Left ventricle myocardium inferior (tissue), 1 donor: Measurements from ENCODE around the gene HOXB1. TPM values are rescaled to one million over a fixed set of nuclear protein-coding genes. Genes with fewer than 3 reads are reported as not detected.

Source experiments
- DNase-seq: peaks from one replicate; pipeline ENCODE4 v3.0.0-alpha.2; 2020
- H3K27ac ChIP-seq: fragments of 200-600 bp; replicated peaks from 2 replicates; pipeline ENCODE4 v1.8.0; 2021
- H3K27me3 ChIP-seq: fragments of 200-600 bp; 2 replicates; pipeline ENCODE4 v1.8.0; 2021; ENCODE audit warnings: low read depth
- H3K36me3 ChIP-seq: fragments of 200-600 bp; 2 replicates; pipeline ENCODE4 v1.8.0; 2021
- H3K4me1 ChIP-seq: fragments of 200-600 bp; 2 replicates; pipeline ENCODE4 v1.8.0; 2021
- H3K4me3 ChIP-seq: fragments of 200-600 bp; 2 replicates; pipeline ENCODE4 v1.8.0; 2021; ENCODE audit warnings: mild to moderate bottlenecking, moderate library complexity
- H3K9me3 ChIP-seq: fragments of 200-600 bp; replicated peaks from 2 replicates; pipeline ENCODE4 v1.8.0; 2021
- intact Hi-C: fragments of 100-400 bp; cut with micrococcal nuclease; formaldehyde crosslinking; loops from one replicate; pipeline ENCODE4 v1.11.0; 2022
- total RNA-seq: library from RNA; stranded (reverse); fragmentation: NEBNext Ultra II Directional; extraction: Animal tissue kit (Norgen Biotek cat#: 25700); gene quantifications from one replicate; pipeline ENCODE4 v1.2.1, GENCODE V29; 2021
- TF ChIP-seq, protein P1 (sequence below): fragments of 200-600 bp; IDR thresholded peaks from 2 replicates; pipeline ENCODE4 v1.8.0; 2021; ENCODE audit warnings: antibody characterized with exemption, mild to moderate bottlenecking, borderline replicate concordance
- donor health status: DM: no; HTN: yes; CAD: no; lungs with severe emphysema.

The HOXB1 gene
- total RNA-seq, 1 donor from 2014 or later, result not detected

DNA sequence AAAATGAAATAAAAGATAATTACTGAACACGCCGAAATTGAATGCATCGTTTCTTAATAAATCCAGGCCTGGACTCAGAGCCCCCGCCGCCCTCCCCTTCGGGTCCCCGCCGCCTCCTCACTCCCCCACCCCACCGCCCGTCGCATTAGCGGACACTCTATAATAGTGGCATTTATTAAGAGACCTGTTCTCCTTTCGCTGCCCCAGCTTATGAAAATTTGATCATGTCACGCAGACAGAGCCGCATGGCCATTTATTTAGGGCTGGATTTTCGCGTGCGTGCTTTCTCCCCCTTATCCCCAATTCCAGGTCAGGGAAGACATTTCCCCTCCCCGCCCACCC lies 20.4 kb upstream of the HOXB1 start:
- H3K36me3 ChIP-seq, result no peaks in the 10 kb centered on the region
- no peaks in the 10 kb centered on the region for H3K9me3 ChIP-seq
- TF ChIP-seq, protein P1, sequence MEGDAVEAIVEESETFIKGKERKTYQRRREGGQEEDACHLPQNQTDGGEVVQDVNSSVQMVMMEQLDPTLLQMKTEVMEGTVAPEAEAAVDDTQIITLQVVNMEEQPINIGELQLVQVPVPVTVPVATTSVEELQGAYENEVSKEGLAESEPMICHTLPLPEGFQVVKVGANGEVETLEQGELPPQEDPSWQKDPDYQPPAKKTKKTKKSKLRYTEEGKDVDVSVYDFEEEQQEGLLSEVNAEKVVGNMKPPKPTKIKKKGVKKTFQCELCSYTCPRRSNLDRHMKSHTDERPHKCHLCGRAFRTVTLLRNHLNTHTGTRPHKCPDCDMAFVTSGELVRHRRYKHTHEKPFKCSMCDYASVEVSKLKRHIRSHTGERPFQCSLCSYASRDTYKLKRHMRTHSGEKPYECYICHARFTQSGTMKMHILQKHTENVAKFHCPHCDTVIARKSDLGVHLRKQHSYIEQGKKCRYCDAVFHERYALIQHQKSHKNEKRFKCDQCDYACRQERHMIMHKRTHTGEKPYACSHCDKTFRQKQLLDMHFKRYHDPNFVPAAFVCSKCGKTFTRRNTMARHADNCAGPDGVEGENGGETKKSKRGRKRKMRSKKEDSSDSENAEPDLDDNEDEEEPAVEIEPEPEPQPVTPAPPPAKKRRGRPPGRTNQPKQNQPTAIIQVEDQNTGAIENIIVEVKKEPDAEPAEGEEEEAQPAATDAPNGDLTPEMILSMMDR, result no peak
- no peak overlapping the region for H3K4me3 ChIP-seq
- H3K4me1 ChIP-seq, result peaks cover 20% of the 10 kb centered on the region
- DNase-seq, result no peak
- no peak overlapping the region for H3K27ac ChIP-seq
- intact Hi-C loops, result no loop called here
- peaks cover 100% of the 10 kb centered on the region for H3K27me3 ChIP-seq

DNA sequence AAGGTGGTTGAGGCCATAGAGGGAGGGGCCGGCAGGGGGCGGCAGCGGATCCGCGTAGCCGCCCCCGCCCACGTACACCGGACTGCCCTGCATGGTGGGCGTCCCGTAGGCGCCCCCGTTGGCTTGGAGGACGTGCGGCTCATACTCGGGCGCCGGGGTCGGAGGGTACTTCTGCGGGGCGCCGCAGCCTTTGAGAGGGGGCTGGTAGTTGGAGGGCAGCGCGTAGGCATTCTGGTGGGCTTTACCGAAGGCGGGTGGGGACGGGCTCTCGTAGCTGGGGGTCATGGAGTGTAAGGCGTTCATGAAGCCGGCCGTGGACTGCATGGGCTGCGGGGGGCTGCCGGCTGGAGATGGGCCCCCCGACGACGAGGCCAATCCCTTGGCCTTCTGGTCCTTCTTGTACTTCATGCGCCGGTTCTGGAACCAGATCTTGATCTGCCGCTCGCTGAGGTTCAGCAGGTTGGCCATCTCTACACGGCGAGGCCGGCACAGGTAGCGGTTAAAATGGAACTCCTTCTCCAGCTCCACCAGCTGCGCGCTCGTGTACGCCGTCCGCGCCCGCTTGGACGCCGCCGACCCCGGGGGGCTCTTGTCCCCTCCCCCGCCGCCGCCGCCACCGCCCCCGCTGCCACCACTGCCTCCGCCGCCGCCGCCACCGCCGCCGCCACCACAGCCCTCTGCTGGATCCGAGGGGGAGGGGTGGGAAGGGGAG lies 19.8 kb upstream of the HOXB1 start:
- TF ChIP-seq, protein P1, result no peak
- no peak for DNase-seq
- H3K36me3 ChIP-seq, result no peaks in the 10 kb centered on the region
- peaks cover 100% of the 10 kb centered on the region for H3K27me3 ChIP-seq
- no peaks in the 10 kb centered on the region for H3K9me3 ChIP-seq
- H3K4me1 ChIP-seq, result peaks cover 21% of the 10 kb centered on the region
- no peak overlapping the region for H3K27ac ChIP-seq
- intact Hi-C loops, result no loop called here
- H3K4me3 ChIP-seq, result no peak overlapping the region

DNA sequence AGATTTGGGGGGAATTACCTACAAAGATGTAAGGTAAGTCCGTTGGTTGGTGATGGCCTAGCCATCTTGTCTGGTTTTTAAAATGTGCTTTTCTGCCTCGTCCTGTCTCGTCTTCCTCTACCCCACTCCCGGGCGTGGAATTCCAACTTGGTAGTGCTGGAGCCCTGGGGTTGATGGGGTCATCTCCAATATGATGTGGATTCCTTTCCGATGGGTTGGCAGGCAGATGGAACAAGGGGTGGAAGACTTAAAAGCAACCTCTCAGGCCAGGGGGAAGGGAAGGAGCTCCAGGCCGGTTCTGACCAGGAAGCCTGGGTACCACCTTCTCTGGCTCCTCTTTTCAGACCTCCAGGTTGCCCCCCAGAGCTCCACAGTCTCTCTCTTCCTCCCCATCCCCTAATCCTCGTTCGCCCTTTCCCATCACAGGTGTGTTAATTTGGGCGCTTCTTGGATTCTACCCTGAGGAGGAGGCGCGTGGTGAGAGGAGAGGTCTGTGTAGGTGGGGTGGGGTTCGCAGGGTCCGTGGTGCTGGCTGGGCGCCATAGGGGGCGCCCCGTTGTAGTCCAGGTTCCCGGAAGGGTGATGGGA lies 19.2 kb upstream of the HOXB1 start:
- intact Hi-C loops, result no loop called here
- DNase-seq, result no peak
- peaks cover 24% of the 10 kb centered on the region for H3K4me1 ChIP-seq
- TF ChIP-seq, protein P1, result no peak
- H3K27me3 ChIP-seq, result peaks cover 100% of the 10 kb centered on the region
- H3K9me3 ChIP-seq, result no peaks in the 10 kb centered on the region
- H3K36me3 ChIP-seq, result no peaks in the 10 kb centered on the region
- H3K4me3 ChIP-seq, result no peak overlapping the region
- no peak overlapping the region for H3K27ac ChIP-seq

DNA sequence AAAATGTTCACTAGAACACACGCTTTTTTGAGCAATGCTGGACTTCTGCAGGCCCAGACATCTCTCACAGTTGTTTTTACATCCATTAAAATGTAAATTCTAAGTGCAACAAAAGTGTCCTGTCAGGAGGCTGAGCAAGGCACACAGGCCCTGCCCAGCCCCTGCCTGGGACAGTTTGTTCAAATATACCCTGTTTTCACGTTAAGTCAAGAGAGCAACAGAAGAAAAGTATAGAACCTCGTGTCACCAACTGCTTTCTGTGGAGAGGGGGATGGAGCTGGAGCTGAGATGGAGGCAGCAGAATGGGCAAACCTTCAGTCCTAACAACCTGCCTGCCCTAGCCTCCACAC lies 18.4 kb upstream of the HOXB1 start:
- peaks cover 24% of the 10 kb centered on the region for H3K4me1 ChIP-seq
- no peaks in the 10 kb centered on the region for H3K9me3 ChIP-seq
- H3K27me3 ChIP-seq, result peaks cover 100% of the 10 kb centered on the region
- no peak overlapping the region for H3K27ac ChIP-seq
- H3K4me3 ChIP-seq, result no peak overlapping the region
- no peaks in the 10 kb centered on the region for H3K36me3 ChIP-seq
- intact Hi-C loops, result no loop called here
- TF ChIP-seq, protein P1, result no peak
- no peak for DNase-seq

DNA sequence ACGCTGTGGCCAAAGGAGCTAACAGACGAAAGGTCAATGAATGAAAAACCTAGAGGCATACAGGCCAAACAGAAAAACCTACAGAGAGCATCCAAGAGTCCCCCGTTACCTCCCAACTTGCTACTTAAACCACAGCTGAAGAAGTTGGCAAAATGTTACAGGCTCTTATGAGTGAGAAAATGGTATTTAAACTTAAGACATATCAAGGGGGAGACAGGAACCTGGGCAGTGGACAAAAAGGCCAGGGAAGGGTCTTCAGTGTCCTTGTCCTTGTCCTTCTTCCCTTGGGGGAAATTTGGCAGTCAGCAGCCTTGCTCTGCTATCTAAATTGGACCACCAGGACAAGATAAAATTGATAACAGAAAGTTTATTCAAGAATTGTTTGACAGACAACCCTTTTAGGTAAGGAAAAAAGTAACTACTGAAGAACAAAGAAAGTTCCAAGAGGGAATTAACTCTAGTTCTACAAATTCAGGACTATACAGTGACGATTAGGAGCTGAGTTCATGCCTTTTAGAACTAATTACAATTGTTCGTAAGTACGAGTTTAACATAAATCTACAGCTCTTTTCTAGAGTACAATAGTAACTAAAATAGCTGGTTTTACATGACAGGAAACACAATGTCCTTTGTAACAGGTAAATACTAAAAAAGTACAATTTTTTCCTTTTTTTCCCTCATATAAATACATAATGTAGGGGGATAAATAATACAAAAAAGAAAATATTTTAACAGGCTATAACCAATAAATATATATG lies 17.9 kb upstream of the HOXB1 start:
- intact Hi-C loops, result no loop called here
- H3K27ac ChIP-seq, result peak overlapping the region; percentile 90
- TF ChIP-seq, protein P1, result no peak
- no peaks in the 10 kb centered on the region for H3K9me3 ChIP-seq
- H3K36me3 ChIP-seq, result no peaks in the 10 kb centered on the region
- H3K4me3 ChIP-seq, result peak overlapping the region; percentile 35
- DNase-seq, result no peak
- H3K27me3 ChIP-seq, result peaks cover 100% of the 10 kb centered on the region
- peaks cover 23% of the 10 kb centered on the region for H3K4me1 ChIP-seq
